ENCODE measurements around the gene EHD3.
A peak's percentile ranks its signal among the peaks of the same experiment; 100 is the strongest.

The EHD3 gene

DNA sequence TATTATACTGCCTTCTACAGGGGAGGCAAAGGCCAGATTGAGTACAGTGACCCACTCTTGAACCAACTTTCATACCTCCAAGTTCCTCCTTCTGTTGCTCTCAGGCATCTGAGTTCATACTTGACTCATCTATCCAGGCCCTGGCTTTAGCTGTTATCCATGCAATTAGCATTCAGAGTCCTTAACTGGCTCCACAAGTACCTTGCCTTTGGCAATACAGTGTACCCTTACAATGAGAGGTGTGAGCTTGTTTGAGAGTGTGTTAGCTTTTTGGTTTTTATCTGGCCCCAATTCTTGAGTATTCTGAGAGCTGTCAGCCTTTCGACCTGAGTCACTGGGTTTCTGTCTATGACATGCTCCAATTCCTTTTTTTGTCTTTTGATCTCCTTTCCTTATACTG is 60.2 kb downstream of the EHD3 start:
- no peak for DNase-seq (ENCODE audit: low read depth)

DNA sequence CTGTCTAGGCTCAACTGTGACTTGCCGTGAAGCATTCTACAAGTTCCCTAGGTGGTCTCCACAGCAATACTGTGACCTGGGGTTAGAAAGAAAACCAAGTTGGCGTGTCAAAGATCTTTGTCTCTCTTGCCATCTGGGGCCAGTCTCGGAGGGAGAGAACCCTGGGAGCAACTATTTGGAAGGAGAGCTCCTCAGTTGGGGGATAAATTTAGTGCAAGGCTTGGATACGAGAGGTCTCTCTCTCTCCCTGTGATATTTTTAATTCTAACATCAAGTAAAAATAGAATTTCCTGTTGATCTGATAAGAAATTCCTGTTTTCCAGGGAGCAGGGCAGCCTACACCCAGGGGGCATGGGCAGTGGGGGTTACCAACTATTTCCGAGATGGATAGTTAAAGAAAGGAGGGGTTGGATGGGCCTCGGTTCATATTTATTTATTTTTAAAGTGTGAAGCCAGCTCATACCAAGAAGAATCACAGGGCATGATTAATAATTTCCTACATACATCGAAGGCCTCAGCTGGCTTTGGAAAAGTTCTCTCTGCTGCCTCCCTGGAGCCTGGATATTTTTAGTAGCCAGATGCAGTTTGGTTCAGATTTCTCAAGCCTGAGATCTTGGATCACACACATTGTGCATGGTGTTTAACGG is 62.8 kb downstream of the EHD3 start:
- no peak for DNase-seq (ENCODE audit: low read depth)

DNA sequence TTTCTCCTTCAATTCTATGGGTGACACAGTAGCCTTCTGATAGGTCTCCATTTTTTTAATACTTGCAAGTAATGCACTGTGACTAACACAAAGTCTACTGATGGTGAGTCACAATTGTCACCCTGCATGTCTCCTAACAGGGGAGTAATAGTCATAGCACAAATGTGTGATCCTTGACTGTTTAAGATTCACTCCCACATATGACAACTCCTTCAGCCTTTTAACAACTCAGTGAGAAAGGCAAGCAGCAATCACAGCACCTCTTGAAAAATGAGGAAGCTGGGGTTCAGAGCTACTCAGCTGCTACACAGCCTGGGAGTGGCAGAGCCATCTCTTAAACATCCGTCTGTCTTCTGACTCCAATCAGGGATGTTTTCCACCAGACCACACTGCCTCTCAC is 63.8 kb downstream of the EHD3 start:
- DNase-seq (ENCODE audit: low read depth): no peak

DNA sequence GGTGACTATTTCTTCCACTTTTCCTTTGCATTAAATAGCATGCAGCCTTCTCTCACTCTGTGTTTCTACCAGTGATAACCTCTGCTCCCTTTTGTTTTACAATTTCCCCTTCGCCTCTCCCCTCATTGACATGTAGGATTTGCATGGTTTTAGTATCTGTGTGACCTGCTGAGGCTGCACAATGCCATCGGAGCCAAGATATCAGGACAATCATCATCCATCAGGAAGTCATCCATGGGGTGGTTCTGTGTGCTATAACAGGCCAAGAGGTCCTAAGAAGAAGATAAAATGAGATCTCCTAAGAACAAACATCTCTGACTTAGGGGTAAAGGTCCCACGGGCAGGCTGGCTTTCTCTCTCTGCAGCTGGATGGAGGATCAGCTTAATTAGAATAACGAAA is 65.6 kb downstream of the EHD3 start:
- no peak for DNase-seq (ENCODE audit: low read depth)

DNA sequence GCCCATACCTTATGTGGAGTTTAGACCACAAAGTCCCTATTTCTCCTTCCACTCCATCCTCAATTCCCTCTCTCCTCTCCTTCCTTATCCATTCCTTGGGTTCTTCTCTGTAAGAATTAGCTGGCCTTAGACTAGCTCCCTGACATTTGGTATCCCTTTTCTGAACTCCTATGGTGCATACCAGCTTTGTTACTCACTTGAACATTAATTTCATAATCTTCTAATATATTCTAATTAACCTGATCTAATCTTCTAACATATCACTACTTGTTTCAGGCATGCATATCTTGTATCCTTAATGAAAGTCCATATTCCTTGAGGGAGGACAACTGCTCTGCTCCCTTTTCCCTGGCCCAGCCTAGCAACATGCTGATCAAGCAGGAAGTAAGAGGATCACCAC is 66.4 kb downstream of the EHD3 start:
- no peak for DNase-seq (ENCODE audit: low read depth)

DNA sequence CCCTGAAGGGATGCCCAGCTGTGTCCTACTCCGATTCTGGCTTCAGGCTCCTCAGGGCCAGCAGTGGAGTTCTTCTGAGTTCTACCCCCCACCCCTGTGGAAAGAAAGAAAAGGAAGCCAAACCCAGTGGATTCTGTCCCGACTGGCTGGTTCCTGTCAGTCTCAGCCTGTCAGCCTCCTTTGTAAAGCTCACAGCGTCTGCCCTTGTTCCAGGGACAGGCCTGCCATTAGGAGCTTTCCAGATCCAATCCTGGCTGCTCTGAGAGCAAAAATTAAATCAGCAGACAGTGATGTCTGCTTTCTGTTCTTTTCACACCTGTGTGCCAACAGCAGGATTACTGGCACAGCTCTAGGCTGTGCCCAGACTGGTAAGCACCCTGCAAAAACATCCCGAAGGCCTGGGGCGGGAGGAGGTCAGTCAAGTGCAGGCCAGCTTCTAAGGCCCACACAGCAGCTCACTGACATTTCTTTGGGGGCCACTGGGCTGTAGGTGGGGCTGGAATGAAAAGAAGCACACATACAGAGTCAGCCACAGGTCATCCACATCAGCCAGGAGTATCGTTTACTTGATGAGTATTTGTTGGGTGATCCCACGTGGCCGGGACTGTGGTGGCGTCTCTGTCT is 69.1 kb downstream of the EHD3 start:
- DNase-seq (ENCODE audit: low read depth): no peak

DNA sequence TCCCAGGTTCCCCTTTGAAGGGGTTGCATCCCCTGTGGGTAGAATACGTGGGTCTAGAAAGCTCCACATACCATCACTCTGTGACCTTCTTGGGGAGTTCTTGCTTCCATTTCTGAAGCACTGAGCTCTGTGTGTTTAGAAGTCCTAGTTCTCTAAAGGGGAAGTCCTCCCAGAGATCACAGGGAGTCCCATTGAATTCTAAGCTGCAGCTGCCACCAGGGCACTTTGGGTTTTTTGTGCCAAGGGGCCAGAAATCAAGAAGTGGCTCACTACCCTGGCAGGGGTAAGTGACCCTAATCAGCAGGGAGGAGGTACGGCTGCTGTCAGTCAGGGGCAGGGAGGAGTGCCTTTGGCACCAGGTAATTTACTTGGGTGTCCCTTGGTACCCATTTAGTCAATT is 70.9 kb downstream of the EHD3 start:
- DNase-seq (ENCODE audit: low read depth): no peak

DNA sequence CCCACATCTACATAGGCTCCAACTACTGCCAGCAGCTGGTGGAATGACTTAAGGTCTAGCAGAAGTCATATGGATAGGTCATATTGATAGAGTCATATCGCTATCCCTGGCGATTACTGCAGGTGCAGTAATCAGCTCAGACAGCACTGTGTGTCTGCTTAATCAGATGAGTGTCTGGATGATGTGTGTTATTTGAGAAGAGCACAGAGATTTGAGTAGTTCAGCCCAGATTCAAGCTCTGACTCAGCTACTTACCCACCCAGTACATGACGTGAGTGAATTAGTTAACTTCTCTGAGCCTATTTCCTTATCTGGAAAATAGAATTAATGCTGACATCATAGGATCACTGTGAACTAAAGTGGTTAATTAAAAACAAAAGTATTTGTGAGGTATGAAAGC is 78.9 kb downstream of the EHD3 start:
- no peak for DNase-seq (ENCODE audit: low read depth)

DNA sequence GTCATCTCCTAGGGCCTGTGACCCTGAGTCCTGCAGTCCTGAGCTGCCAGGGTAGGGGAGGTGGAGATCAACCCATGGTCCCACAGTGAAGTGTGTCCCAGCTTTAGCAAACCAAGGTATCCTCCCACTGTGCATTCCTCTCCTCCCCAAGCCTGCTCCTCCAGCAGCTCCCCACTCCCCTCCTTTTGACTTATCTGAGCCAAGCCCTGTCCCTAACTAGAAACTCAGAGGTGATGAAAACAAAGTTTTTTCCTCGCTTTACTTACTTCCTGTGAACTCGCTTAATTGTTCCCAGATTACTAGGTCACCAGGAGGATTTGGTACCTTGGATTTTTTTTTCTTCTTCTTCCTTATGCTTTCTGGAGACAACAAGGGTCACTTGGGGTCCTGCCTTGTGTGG is 80.8 kb downstream of the EHD3 start:
- no peak for DNase-seq (ENCODE audit: low read depth)

DNA sequence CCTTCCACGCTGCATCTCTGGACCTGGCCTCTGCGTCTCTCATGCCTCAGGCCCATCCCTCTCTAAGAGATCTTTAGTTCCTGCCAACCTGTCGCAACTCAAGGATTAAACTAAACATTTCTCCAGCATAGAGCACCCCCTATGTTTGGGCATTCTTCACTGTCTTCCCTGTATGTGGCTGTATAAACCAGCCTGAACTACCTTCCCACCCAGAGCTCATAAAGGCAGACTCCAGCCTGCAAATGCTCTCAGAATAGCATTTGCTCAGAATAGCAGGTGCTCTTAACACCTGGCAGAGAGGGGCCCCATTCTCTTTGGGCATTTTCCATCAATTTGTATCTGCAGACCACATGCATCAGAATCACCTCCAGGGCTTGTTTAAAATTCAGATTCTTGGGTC is 83.4 kb downstream of the EHD3 start:
- DNase-seq (ENCODE audit: low read depth): no peak

DNA sequence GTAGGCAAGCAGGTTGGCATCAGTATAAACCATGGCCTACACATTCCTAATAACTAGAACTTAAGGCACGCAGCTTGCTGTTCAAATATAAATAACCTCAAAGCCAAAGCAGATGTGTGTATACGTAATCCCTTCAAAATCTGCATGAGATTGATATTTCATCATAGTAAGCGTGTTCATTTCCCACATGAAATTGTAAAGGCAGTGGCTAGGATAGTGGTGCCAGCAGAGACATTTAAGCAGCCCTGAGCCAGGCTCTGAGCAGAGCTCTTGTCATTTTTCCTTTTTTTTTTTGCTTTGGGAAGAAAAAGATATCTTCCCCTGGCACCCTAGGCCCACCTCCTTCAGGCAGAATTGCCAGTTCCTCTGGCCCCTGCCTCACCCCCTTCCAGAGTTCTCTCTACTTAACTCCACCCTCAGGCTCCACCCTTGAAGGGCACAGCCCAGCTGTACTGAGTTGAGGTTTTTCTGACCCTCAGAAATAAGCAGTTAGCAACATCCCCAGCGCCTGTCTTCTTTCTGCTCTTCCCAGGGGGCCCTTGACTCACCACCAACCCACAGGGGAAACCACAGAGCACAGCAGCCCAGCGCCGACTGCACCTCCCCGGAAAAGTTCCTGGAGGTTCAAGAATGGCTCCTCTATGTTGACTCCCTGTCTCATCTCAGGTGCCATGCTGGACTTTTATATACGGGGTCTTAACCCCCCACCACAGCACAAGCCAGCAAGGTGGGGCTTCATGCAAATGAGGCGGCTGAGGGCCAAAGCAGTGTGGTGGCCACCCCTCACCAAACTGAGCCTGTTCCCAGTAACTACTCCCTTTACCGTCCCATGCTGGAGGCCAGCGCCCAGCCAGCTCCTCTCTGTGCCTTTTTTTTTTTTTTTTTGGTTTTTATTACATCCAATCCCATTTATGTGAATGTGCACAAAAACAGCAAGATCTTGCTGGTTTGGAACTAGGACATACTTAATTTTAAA is 84.7 kb downstream of the EHD3 start:
- DNase-seq (ENCODE audit: low read depth): peak; percentile 54
